Left lobe of liver (tissue), 2 donors: ENCODE data around the gene MAP3K9. TPM values are rescaled to one million over a fixed set of nuclear protein-coding genes. Genes with fewer than 3 reads are reported as not detected.
"Not testable (repeated sequence)": the region's sequence is repeated elsewhere in the genome, so short reads cannot be mapped to it uniquely, and the experiment has no call there.

Experiments used
- ATAC-seq: fragments of 200-7000 bp; cut with Tn5 transposase; one replicate; pipeline ENCODE4 v1.9.1; 2020; ENCODE audit warnings: mild to moderate bottlenecking, moderate library complexity
- DNase-seq: peaks from one replicate; pipeline ENCODE4 v3.0.0-alpha.2; 2020; ENCODE audit warnings: low spot score
- total RNA-seq: library from RNA; stranded (reverse); gene quantifications from one replicate; pipeline ENCODE4 v1.2.1, GENCODE V29; 2021
- donor health status: DM: no; HTN: no; CAD: no; lungs with moderate emphysema.
- donor health status: DM: no; HTN: yes; CAD: no.

MAP3K9 gene
- total RNA-seq = 3.1 TPM

GRCh38 chr14:70809225-70810219 is at the start of gene MAP3K9:
Gene MAP3K9 (minus strand): TSS chr14:70809513. CDS start chr14:70809171, 342 bp downstream.
- DNase-seq (peak; percentile 98), ATAC-seq (peak; percentile 95)

GRCh38 chr14:70858641-70859040 is 49.3 kb upstream of the MAP3K9 start:
- no peak for DNase-seq
- ATAC-seq = peak; percentile 29

DNA sequence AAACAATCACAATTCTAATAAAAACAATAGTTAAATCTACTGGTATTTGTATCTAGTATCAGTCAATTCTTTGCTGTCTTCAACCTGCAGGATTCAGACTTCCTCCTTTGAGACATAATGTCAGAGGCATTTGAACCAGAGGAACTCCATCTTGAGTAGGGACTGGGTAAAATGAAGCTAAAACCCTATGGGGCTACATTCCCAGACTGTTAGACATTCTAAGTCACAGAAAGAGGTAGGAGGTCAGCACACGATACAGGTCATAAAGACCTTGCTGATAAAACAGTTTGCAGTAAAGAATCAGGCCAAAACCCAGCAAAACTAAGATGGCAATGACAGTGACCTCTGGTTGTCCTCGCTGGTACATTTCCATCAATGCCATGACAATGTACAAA is 48.2 kb upstream of the MAP3K9 start:
- no peak for DNase-seq
- no peak for ATAC-seq

DNA sequence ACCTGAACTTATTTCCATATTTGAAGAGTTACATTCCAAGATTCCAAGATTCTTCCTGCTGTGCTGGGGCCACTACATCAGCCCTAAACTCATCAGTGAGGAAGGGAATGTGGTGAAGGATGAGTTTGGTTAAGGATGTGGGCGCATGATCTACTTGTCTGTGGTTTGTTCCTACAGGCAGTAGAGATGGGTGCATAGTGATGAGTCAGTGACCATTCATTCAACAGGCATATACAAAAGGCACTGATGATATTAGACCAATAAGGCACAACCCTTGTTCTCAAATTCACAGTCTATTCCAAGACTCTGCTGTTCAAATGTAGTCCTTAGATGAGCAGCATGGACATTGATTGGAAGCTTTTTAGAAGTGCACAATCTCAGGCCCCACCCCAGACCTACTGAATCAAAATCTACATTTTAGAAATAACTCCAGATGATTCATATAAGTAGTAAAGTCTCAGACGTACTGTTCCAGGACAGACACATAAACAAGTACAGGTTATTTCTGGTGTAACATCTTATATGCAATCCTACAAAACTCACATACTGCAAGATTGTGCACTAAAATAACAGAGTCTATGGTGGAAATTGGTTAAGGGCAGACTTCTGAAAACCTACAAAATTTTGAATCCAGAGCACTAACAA is 47.7 kb upstream of the MAP3K9 start:
- ATAC-seq (no peak), DNase-seq (no peak)

GRCh38 chr14:70855486-70855885 is 46.2 kb upstream of the MAP3K9 start:
- no peak for DNase-seq
- no peak for ATAC-seq

DNA sequence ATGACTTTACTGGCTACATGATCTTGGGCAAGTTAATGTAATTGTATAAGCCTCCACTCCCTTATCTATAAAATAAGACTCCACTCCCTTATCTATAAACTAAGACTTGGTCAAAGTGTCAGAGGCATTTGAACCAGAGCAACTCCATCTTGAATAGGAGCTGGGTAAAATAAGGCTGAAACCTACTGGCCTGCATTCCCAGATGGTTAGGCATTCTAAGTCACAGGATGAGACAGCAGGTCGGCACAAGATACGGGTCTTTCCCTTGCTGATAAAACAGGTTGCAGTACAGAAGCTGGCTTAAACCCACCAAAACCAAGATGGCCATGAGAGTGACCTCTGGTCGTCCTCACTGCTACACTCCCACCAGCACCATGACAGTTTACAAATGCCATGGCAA is 44.3 kb upstream of the MAP3K9 start:
- not testable (repeated sequence) for ATAC-seq, DNase-seq

DNA sequence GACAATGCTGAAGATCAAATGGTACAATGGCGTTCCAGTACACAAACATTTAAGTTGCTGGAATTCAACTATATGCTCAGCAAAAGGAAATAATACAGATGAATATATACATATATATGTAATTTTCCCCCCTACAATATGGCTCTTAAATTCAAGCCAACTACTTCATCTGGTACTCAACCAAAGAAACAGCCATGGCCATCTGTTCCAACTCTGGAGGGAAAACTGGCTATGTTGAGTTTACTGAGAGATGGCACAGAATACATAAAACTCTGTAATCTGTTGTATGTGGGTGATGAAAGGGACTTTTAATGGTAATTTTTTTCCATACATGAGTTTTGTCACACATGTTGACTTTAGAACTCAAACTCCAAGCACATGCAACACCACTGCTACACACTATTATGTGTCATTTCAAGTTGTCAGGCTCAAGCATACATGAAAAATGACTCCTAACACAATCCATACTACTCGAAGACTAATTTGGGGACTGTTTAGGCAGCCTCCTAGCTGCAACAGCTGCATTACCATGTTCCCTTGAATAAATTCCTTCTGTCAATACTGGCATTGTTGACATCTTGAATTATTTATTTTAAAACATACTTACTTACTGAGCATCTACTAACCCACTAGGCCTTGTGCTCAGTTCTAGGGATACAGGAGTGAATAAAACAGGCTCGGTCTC is 38.2 kb upstream of the MAP3K9 start:
- ATAC-seq = no peak

GRCh38 chr14:70845601-70846000 is 36.3 kb upstream of the MAP3K9 start:
- no peak for ATAC-seq
- DNase-seq = no peak

More for the DNA sequence above, 38.2 kb upstream of the MAP3K9 start:
- no peak for DNase-seq

DNA sequence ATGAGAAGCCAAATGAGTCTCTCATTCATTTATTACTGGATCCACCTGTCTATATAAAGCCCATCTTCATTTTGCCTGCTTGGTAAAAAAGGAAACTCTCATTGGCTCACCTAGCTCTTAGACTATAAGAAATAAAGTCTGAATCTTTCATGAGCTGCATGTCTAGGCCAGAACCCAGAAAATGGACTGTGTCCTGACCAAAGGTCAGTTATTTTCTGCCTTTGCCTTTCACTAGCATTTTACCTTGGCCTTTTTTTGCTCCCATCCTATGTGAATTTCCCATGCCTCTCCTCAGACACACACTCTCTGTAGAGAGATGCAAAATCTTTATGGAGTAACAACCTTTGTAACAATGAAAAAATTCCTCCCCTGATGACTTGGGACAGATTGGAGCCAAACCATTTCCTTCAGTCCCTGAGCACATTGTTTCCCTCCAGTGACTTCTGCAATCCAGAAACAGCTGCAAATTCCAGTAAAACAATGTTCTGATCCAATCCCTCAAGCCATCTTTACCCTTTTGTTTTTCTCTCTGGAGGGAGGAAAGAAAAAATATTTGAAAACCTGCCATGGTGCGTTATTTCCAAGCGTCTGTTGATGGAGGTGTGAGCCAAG is 33.6 kb upstream of the MAP3K9 start:
- ATAC-seq = peak; percentile 74
- no peak for DNase-seq

GRCh38 chr14:70838076-70838475 is 28.8 kb upstream of the MAP3K9 start:
- ATAC-seq (peak; percentile 84), DNase-seq (peak; percentile 53)

DNA sequence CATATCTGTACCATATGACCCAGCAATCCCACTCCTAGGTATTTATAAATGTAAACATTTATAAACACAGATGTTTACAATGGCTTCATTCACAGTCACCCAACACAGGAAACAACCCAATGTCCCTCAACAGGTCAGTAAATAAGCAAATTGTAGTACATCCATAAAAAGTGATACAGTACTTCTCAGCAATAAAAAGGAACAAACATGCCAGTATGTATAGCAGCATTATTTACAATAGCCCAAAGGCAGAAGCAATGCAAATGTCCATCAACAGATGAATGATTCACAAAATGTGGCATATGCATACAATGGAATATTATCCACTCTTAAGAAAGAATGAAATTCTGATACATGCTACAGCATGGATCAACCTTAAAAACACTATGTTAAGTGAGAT is 27.6 kb upstream of the MAP3K9 start:
- ATAC-seq = no peak

GRCh38 chr14:70833884-70834283 is 24.6 kb upstream of the MAP3K9 start:
- no peak for DNase-seq
- ATAC-seq = no peak

More for the DNA sequence above, 27.6 kb upstream of the MAP3K9 start:
- no peak for DNase-seq

- DNase-seq (no peak), ATAC-seq (no peak)
Measured at GRCh38 chr14:70832561-70833305, 23.4 kb upstream of the MAP3K9 start.

- ATAC-seq = no peak
Measured at GRCh38 chr14:70830998-70831781, 21.9 kb upstream of the MAP3K9 start.

DNA sequence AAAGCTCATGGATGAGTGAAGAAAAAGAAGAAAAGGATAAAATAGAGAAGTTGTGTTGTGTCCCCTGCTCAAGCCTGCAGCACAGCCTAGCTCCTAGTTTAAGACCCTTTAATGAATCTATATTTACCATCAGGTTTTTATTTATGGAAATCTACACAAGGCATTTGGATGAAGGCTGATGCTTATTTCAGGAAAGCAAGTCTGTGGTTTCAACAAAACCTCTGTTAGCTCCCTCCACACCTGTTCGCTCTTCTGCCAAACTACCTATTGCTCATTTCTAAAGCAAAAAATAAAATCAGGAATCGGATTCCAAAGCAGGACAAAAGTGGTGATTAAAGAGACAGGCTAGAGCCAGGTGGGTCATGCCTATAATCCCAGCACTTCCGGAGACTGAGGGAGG is 18.9 kb upstream of the MAP3K9 start:
- peak; percentile 12 for ATAC-seq
- no peak for DNase-seq

More at GRCh38 chr14:70830998-70831781, 21.9 kb upstream of the MAP3K9 start:
- DNase-seq = no peak

GRCh38 chr14:70827752-70828151 is 18.4 kb upstream of the MAP3K9 start:
- DNase-seq = peak; percentile 90
- peak; percentile 91 for ATAC-seq

- DNase-seq = no peak
- ATAC-seq = peak; percentile 67
Measured at GRCh38 chr14:70827347-70827746, 18.0 kb upstream of the MAP3K9 start.

DNA sequence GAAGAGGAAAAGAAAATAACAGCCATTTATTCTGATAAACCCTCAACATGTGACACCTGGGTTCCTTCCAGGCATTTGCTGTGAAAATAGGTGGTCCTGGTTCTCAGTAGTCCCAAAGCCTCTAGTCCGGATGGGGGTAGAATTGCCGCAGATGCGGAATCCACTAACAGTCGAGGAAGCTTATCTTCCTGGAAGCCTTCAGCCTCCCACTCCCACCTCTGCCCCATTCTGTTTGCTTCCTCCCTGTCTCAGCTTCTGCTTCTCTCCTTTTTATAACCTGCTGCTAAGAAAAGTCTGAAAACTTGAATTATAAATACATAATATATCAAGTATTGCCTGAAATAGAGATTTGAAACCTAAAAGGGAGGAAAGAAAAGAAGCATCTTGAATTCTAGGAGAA is 14.0 kb upstream of the MAP3K9 start:
- no peak for ATAC-seq
- DNase-seq = no peak

DNA sequence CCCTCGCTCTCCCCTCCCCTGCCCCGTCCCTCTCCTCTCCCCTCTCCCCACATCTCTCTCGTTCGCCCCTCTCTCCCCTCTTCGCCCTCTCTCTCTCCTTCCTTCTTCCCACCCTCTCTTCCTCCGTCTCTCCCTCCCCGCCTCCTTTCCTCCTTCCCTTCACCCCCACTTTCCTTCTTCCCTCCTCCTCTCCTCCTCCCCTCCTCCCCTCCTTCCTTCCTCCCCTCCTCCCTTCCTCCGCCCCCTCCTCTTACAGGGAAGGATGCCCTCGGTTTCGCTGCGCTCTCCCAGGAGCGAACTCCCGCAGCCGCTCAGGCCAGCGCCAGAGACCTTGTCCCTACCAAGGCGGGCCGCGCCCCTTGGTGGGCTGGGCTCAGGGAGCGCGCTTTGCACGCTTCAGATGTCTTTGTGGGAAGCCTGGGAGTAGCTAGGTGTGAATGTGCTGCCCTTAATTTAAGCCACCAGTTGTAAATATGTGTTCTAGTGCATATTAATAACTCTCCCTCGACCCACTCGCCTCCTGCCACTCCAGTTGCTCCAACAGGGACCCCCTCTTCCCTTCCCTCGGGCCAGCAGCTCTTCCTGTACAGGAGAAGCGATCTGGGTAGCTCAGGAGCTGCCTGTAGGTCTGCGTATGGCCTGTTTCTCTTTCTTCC is 13.3 kb upstream of the MAP3K9 start:
- no peak for DNase-seq

More for the DNA sequence above, 13.3 kb upstream of the MAP3K9 start:
- no peak for ATAC-seq
